CD4-positive, alpha-beta T cell treated with Interleukin-17A for 1 hour (primary cell): ENCODE measurements around the gene IFITM10.
A peak's percentile ranks its signal among the peaks of the same experiment; 100 is the strongest.
"Not testable (repeated sequence)": the region's sequence is repeated elsewhere in the genome, so short reads cannot be mapped to it uniquely, and the experiment has no call there.

ENCODE experiments used
- DNase-seq: peaks from one replicate; pipeline ENCODE4 v3.0.0-alpha.2; 2020

IFITM10 gene

DNA sequence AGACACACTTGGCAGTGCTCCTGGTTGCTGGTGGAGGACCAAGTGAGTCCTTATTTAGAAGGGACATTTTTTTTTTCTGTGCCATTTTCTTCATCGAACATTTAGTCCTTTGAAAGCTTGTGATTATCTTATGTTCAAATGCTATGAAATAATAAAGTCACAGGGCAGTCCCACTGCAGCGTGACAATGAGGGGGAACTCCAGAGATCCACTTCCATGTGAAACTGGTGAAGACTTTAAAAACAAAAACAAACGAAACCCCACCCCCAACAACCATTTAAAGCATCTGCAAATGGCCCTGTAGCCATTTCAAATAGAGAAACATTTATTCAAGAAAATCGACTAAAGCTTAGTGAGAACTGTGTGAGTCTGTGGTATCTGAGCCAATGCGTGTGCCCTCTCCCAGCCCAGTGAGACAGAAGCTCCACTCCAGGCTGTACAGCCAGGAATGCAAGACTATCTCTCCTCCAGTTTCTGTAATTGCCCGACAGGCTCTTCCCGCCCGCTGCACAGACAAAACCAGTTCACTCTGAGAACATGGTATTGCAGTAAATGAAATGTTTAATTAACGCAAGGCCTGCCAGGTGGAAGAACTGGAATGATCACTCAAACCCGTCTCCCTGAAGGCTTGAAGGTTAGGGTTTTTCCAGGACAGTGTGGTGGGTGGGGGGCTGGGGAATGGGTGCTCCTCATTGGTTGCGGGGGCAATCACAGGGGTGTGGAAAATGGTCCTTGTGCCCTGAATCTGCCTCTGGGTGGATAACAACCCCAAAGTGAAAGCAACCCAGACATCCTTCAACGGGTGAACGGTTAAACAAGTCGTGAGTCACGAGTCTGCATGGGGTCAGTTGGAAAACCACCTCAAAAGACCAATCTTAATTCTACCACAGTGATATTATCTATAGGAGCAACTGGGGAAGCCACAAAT is 45.0 kb downstream of the IFITM10 start:
- DNase-seq, result no peak

DNA sequence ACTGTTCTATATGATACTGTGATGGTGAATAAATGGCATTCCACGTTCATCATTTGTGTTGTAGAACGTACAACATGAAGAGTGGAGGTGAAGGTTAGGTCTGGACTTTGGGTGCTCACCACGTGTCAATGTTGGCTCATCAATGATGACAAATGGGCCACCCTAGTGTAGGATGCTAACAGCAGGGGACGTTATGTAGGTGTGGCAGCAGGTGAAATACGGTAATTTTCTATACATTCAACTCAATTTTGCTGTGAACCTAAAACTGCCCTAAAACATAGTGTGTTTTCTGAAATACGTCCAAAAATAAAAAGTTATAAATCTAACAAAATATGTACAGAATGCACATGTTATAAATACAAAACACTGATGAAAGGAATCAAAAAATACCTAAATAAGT is 47.2 kb downstream of the IFITM10 start:
- no peak for DNase-seq

- DNase-seq, result no peak
These were observed 47.9 kb downstream of the IFITM10 start for GRCh38 chr11:1702506-1702905.

GRCh38 chr11:1701091-1701807 is 49.1 kb downstream of the IFITM10 start:
- no peak for DNase-seq

DNA sequence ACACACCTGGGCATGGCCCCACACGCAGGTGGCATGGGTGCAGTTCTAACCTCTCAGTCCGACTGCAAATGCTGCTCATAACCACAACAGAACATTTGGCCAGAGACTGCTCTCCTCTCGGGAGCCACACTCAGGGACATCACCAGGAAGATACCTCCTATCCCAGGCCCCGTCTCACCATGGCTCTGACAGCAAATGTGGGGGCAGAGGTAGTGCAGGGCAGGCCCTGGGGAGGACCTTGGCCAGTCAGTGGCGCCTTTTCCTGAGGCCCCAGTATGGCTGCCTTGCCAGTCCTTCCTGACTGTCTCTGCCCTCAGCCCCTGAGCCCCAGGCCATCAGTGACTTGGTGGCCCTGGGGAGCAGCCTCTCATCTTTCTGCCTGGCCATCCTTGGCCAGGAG is 50.6 kb downstream of the IFITM10 start:
- no peak for DNase-seq

GRCh38 chr11:1696608-1697570 is 53.5 kb downstream of the IFITM10 start, which contains the start of gene KRTAP5-6:
KRTAP5-6 (plus strand) TSS chr11:1697195; CDS start chr11:1697246, 51 bp downstream.
- DNase-seq, result no peak

GRCh38 chr11:1695548-1696108 is 54.8 kb downstream of the IFITM10 start:
- DNase-seq, result no peak

- no peak for DNase-seq
These were observed 55.4 kb downstream of the IFITM10 start for GRCh38 chr11:1694846-1695547.

- peak; percentile 77 for DNase-seq
These were observed 56.1 kb downstream of the IFITM10 start for GRCh38 chr11:1694064-1694845.

DNA sequence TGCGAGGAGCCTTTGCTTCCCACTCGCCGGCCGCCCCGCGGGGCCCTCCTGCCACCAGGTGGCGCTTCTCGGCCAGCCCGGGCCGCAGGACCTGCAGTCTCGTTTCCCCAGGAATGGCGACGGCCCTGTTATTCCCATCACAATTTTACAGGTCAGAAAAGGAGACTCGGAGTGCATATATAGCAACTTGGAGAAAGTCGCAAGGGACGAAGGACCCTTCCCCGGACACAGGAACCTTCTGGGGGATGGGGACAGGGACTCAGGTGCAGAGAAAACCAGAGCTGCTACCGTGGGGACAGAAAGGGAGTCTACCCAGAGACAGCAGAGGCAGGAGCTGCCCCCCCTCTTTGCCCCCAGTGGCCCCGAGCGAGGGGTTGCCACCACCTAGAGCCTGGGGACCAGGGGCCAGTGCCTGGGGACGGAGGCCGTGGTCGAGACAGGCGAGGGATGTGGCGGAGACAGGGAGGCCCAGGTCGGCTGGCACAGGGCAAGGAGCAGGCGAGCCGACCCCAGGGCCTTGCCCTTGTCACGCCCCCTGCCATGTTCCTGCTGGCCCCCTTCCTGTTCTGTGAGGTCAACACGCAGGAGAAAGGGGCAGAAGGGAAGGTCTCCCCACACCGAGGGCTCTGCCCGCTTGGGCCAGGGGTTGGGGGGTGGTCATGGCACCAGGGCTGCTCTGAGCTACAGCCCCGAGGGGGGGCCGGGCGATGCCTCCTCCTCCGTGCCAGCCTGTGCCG is 56.9 kb downstream of the IFITM10 start:
- peak; percentile 64 for DNase-seq

DNA sequence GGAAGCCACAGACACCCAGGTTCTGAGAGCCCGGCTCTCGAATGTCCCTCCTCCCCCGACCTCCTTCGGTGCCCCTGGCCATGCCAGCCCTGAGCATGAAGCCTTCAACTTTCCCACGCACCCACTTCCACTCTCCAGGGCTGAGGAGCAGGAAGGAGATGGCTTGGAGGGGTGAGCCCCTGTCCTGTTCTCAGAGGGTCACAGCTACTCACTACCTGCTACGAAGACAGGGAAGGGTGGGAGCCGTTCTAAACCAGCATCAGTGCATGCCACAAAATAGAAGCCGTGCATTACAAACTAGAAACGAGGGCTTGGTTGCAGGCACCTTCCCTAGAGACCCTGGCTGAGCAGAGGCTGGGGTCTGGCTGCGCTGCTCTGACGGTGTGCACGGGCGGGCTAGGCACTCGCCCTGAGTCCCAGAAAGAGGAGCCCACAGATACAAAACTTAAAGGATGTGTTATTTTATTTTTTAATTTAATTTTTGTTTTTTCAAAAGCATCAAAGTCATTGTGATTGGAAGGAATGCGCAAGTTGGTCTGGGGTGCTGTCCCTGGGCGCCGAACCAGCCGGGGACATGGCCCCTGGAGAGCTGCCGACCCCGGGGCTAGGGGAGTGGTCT is 57.6 kb downstream of the IFITM10 start:
- DNase-seq, result no peak

DNA sequence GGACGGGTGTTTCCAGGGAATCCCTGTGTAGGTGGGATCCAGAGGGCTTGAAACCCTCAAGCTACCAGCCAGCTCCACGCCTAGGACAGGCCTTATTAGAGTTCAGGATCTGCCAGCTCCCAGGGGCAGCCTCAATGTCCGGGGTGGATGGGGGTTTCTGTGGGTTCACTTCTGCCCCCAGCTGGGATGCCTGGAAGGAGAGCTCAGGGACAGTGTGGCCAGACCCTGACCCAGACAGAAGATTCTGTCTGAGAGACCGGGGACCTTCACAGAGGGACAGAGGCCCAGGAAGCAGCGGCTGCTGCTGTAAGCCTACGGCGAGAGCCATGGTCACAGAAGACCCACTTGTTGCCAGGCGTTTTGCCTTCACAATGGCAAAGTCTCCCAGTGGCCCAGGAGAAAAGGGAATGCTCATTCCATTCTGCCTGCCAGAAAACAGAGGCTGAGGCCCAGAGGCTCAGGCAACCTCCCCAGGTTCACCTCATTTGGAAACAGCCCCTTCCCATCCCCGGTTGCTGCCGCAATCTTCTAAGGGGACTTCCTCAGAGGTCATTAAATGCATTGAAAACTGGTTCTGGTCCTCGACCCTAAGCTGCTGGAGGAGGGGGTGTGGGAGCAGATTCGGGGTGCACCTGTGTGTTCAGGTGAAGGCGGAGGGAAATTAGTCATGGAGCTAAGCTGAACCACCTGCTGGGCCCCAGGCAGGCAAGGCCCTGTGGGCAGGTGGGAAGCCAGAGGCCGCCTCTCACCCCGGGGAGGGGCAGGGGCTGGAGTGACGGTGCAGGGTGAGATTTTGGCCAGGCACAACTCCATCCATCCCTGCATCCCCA is 58.3 kb downstream of the IFITM10 start:
- DNase-seq, result no peak

DNA sequence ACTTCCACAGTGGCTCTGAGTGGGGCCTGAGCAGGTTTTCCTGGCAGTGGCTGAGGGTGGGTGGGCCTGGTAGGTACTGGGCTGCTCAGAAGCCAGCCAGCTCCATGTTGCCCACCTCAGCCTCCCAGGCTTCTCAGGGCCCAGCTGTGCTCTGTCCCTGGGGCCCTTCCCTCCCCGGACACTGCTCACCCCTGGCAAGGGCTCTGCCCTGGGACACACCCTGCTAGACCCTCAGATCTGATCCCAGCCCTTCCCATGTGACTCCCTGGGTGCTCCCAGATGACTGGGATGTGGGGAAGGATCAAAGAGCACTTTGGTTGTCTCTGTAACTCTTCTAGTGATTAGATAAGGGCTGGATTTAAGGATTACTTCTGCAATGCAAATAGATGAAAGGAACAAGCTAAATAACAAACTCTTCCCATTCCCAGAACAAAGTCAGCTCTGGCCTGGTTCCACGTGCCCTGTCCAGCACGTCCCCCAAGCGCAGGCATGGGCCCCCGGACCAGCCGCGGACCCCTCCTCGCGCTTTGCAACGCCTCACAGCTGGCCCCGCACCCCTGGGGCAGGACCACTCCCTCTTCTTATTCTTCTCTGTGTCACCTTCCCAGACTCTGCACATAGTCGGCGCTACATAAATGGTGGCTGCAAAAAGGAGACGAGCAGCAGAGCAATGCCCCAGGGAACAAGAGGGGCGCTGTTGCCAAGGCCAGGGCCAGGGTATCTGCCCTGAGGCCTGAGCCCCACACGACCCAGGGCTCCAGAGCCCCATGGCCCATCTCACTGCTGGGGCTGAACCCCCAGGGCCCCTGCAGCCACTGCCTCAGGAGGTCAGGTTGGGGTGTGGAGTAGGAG is 59.1 kb downstream of the IFITM10 start:
- no peak for DNase-seq

DNA sequence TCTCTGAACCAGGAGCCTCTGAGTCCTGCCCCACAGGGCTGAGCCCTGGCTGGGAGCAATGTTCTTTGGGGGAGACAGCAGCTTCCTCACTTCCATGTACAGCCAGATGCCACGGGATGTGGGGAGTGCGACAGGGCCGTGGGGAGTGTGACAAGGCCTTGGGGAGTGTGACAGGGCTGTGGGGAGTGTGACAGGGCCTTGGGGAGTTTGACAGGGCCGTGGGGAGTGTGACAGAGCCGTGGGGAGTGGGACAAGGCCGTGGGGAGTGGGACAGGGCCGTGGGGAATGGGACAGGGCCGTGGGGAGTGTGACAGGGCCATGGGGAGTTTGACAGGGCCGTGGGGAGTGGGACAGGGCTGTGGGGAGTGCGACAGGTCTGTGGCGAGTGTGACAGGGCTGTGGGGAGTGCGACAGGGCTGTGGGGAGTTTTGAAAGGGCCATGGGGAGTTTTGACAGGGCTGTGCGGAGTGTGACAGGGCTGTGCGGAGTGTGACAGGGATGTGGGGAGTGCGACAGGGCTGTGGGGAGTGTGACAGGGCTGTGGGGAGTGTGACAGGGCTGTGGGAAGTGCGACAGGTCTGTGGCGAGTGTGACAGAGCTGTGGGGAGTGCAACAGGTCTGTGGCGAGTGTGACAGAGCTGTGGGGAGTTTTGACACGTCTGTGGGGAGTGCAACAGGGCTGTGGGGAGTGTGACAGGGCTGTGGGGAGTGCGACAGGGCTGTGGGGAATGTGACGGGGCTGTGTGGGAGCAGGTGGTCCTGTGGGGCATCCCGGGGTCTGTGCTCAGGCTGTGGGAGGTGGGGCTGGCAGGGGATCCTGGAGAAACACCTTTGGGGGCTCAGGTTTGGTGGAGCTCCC is 60.0 kb downstream of the IFITM10 start:
- no peak for DNase-seq

DNA sequence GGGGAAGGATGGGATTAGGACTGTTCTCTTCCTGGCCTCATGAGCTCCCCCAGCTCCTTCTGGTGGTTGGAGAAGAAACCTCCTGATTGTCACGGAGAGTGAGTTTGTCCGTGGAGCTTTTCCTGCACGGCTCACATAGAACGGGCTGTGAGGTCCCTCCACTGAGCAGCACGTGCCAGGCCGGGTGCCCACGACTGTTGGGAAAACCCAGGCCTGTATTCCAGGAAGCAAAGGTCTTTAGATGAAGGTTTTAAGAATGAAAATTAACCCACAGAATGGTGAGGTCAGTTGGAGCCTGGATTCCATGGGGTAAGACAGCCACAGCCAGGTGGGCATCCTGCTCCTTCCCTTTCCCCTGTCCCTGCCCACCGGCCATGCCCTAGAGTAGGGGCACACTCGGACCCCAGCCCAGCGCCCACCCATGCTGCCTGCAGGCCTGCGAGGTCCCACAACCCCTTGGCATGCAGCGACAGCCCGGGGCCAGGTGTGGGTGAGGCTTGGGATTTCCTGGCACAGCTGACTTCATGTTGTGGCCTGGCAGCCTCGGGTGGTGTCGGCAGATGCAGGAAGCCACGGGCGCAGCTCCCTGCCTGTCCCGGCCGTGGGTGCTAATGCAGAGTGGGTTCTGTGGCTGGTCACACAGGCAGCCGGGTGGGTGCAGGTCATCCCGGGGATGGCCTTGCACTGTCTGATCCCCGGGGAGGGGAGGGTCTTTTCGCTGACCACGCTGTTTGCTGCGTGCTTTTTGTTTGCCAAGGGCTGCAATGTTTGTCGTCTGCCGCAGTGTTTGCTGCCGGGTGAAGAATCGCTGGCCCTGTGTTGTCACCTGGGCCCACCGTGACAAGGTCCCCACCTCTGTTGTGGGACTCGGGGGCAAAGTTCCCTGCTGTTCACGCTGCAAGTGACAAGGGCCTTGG is 60.9 kb downstream of the IFITM10 start:
- not testable (repeated sequence) for DNase-seq
